Stimulated activated CD8-positive, alpha-beta memory T cell treated with anti-CD3 and anti-CD28 coated beads, Interleukin-4, amount 100 ng/mL, for 4 hours (primary cell): Measurements from ENCODE around the gene NMD3.
A peak's percentile ranks its signal among the peaks of the same experiment; 100 is the strongest.
"Not testable (repeated sequence)": the region's sequence is repeated elsewhere in the genome, so short reads cannot be mapped to it uniquely, and the experiment has no call there.

Experiments used
- DNase-seq, 2 donors: peaks; one replicate each; pipeline ENCODE4 v3.0.0-alpha.2; 2020; ENCODE audit warnings: low read depth in 2 of 2, low spot score in 1 of 2

Gene NMD3

DNA sequence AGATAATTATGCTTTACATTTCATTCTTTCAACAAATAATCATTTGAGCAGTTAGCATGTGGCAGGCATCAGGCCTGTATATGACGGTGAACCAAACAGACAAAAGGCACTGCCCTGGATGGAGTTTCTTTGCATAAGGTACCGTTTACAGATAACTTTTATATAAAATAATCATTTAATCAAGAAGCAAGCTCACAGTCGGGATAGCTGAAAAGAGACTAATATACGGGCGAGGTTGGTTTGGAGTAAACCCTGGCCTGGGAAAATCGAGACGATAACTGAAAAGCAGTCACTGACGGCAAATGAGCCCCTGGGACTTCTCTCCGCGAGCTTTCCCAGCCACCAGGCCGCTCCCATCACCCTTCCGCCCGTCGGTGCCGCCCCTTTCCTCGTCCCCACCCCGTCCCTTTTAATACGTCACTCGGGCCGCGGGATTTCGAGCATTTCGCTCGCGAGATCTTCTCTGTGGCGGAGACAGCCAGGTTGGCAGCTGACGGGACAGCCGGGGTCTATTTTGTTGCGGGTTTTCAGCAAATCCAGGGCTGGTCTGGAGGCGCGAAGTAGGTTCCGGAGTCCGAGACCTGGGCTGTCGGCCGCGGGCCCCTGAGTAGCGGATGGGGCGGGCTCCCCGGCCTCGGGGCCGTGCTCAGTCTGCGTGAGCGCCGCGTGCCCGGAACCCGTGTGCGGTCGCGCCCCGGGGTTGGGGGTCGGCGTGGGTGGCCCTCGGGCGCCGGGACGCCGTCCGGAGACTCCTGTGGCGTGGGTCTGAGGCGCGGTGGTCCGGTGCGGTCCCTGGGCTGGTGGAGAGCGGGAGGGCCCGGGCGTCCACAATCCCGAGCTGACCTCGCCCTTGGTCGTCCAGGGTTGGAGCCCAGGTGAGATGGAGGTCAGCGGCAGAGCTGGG is at the start of gene NMD3:
TSS of gene NMD3 (plus strand) at position 462 of the 904 bp plus-strand sequence. CDS start 703 bp downstream, outside the sequence.
- DNase-seq: peak; percentile 80 to 86

DNA sequence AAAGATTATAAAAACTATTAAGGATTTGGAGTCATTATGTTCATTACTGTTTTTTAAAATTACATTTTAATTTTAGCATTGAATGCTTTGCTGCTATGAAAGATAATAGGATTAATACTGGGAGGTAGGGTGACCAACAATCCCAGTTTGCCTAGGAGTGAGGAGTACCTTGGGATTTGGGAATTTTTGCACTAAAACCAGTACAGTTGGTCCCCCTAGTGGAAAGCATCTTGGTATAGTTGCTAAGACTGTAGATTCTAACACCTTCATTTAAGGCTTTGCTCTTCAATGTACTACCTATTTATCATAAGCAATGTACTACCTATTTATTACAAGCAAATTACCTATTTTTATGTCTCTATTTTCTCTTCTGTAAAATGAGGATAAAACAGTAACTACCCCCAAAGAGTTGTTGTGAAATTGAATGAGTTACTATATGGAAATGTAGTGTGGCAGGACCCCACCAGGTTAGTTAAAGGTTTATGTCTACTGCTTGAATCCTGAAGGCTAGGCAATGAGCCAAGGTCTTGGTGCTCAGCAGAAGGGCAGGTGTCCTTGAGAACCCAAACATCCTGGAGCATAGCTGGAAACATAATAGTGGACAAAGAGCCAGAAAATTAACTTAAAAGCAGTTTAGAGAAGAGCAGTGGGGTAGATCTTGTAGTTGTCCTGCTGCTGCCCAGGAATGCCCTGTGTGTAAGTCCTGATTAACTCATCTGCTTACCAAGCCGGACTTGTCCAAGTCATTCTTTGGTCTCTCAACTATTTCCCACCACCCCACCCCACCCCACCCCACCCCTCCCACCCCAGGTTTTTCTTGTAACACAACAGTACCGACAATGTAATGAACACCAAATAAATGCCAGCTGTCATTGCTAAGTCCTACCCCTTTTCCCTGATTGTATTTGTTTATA is 49.2 kb upstream of the NMD3 start:
- no peak for DNase-seq

DNA sequence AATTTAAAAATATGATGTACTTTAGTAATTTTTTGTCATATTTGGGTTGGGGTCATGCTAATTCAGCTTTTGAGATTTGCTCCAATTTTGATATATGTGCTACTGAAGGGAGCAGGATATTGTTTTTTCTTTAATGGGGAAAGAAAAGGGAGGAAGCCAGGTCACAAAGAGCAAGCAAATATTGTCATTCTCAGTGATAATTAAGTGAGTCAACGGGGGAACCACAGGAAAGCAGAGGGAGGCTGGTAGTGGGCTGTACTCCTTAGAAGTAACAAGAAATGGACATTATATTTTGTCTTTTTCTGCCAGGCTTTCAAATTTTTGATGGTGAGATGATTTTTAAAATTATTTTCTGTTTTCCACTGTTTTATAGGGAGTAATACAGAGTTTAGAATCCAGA is 45.6 kb upstream of the NMD3 start:
- DNase-seq: no peak

DNA sequence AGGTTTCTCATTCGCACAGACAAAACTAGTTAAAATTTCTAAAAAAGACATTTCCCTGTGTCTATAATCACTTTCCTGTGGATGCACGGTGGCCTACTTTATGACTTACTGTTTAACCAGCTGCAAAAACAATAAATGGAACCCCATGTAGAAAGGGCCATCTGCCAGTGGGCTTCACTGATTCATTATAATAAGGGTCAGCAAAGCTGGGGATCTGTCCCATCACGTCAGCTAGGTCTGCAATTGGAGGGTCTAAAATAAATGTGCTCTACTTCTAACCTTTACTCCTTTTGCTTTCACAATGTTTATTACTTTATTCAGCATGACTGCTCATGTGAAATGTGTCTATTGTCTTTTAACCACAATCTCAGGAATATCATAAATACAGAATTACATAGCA is 43.1 kb upstream of the NMD3 start:
- no peak for DNase-seq

DNA sequence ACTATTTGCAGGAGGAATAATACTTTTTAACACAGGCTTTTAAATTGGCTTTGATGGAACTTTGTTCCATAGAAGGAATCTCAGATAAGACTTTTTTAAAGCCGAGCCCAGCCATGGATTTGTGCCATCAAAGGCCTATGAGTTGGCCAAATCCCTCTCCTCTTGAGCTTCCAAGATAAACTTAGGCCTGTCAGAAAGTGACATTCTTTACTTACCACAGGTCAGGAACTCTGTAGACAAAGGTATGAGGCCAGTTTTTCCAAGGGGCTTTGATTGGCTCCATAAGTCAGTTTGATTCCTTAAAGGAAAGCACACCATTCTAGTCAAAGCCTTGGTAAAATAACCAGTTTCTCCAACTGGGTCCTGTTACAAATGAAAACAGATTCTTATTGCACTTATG is 39.7 kb upstream of the NMD3 start:
- DNase-seq: not testable (repeated sequence)

DNA sequence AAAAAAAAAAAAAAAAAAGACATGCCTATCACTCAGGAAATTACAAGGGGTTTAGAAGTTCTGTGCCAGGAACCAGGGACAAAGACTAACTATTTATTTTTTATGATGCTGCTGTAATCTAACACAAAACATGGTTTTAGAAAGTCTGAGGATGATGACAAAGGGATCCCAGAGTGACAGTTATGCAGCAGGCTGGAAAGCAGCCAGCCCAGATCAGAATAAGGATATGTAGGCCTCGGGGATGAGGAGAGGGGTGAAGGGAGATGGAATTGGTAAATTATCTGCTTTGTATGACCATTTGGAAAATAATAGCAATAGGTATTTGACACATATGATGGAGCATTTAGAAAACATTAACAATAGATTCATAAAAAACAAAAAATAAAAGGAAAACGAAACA is 34.1 kb upstream of the NMD3 start:
- DNase-seq: no peak

DNA sequence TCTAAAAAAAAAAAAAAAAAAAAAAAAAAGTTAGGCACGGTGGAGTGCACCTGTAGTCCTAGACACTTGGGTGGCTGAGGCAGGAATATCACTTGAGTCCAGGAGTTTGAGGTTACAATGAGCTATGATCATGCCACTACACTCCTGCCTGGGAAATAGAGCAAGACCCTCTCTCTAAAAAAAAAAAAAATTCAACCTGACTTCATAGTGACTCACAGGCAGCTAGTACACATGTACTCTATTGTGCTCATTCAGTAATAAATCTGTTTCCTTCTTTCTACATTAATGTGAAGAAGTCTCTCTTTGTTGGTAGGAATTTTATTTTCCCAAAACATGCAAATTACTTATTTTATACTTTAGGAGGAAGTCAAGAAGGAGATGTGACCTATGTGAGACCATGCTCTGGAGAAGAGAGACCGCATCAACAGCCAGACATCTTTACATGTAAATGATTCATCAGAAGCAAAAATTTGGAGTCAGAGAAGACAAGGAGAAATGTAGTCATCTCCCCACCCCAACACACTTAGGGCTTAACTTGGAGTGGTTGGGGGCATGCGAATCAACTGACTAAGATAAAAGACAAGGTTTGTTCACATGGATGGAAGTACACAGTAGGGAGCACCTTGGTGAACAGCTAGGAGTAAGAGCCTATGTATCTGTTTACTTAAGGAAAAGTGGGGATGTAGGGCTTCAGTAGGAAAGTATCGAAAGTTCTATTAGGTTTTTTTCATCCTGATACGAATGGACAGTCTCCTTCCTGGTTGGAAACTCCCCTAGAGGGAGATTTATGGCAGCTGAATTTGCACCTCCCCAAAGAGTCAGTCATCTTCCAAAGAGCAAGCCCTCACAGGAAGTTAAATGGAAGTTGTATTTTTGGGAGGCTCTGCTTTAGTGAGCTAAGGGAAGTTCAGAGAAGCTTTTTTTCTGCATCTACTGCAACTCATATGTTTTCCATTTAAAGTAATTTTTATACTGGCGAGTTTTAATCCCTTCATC is 23.0 kb upstream of the NMD3 start:
- no peak for DNase-seq

DNA sequence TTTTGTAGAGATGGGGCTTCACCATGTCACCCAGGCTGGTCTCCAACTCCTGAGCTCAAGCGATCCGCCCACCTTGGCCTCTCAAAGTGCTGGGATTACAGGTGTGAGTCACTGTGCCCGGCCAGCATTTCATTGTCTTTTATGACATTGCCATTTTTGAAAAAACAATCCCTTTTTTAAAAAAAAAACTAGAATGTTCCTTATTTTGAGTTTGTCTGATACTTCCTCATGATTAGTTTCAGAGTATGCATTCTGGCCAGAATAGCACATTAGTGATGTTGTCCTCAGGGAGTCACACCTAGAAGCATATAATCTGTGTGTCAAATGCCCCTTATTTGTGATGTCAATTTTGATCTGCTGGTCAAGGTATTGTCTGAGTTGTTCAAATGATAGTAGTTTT is 21.2 kb upstream of the NMD3 start:
- DNase-seq: no peak

DNA sequence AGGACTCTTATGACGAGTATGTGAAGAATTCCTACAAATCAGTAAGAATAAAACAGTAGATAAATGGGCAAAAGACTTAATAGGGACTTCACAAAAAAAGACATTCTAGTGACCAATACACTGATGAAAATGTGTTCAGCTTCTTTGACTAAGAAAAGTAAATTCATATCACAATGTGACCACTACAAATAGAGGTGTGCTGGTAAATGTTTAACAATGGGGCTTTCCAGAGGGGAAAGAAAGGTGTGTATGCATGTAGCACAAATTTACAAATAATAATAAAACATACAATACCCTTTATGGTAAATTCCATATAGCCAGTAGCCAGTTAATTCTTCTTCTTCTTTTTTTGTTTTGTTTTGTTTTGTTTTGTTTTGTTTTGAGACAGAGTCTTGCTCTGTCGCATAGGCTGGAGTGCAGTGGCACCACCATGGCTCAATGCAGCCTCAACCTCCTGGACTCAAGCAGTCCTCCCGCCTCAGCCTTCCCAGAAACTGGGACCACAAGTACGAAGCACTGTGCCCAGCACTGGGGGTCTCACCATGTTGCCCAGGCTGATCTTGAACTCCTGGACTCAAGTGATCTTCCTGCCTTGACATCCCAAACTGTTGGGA is 17.5 kb upstream of the NMD3 start:
- no peak for DNase-seq

DNA sequence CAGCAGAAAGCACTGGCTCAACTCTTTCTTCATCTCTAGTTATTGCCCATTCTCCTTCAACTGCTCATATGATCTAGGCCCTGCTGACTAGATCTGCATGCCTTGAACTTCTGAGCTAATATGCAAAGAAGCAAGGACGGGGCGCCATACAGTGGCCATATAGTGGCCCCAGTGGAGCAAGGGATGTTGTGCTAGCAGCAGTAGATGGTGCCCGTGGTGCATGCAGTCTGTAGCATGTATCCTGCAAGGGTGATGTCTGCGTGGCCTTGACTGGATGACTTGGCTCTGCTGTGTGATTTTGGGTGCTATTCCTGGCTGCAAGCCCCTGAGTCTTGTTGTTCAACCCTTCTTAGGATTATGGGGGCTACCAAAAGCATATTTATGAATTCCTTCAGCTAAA is 12.2 kb upstream of the NMD3 start:
- DNase-seq: no peak

DNA sequence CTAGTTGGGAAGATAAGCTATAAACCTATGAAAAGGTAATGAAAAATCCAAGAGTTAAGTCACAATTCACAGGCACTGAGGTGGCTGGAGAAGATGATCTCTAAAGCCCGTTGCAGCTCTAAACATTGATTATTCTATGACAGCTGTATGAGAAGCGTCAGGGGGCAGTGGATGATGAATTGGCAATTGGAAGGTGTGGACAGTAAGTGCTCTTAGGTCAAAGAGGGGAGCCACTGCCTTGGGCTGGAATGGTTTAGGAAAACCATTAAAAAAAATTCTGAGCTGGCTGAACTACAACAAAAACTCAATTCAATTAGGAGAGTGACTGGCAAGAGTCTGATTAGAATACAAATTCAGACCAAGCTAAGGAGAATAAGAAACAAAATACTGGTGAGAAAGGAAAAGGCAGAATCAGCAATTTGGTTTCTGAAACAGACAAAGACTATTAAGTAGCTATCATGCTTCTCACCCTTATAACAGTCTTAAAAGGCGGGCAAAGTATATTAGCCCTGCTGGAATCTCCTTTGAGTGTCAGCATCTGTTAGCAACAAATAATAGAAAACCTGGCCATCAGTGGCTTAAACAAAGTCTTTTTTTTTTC is 8.8 kb upstream of the NMD3 start:
- DNase-seq: no peak

DNA sequence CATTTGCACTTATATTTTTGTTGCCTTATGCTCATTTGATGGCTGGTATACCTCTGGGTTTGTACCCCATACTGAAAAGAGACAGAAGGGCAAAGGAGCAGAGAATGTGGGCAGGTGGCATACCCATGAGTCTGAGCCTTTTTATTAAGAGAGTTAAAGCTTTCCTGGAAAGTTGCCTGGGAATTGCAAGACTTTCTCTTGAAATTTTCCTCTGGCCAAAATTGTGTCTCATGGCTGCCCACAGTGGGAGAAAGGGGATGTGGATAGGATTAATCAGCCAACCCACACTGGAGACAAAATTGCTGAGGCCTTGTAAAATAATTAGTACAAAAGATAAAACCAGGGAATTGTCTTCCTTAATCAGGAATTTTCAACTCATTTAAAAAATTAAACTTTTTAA is 8.2 kb upstream of the NMD3 start:
- no peak for DNase-seq

DNA sequence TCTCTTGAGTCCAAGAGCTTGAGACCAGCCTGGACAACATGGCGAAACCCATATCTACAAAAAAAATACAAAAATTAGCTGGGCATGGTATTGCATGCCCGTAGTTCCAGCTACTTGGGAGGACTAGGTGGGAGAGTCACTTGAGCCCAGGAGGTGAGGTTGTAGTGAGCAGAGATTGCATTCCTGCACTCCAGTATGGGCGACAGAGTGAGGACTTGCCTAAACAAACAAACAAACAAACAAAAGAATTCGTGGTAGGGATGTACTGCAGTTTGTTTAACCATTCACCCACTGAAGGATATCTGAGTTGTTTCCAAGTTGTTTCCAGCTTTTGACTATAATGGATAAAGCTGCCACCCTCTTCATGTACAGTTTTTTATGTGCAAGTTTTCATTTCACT is 7.5 kb upstream of the NMD3 start:
- DNase-seq: no peak

DNA sequence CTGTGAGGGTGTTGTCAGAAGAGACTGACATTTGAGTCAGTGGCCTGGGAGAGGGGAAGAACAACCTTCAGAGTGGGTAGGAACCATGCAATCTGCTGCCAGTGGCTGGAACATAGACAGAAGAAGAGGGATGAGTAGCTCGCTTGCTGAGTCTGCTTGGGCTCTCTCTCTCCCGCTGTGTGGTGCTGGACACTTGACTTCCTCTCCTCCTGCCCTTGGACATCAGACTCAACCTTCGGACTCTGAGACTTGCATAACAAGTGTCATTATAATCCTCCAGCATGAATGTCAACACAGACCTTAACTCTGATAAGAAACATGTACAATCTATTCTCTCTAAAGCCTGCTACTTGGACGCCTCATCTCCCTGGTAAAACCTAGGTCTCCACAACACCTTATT is 5.9 kb upstream of the NMD3 start:
- DNase-seq: no peak

DNA sequence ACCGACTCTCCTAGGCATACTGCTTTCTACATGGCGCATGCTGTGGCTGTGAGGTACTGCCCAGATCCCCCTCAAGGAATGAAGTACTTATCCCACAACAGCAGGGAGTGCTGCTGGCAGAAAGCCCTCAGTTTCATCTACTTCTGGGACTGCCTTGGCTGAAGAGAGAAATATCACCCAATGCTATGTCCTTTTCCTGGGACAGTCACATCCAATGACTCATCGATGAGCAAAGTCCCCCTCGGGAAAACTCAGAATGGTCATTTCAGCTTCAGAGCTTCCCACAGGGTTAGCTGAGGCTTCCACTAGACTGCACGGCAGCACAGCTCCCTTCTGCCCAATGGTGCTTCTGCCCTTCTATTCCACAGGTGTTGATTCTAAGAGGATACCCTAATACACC is 3.6 kb upstream of the NMD3 start:
- DNase-seq: no peak

DNA sequence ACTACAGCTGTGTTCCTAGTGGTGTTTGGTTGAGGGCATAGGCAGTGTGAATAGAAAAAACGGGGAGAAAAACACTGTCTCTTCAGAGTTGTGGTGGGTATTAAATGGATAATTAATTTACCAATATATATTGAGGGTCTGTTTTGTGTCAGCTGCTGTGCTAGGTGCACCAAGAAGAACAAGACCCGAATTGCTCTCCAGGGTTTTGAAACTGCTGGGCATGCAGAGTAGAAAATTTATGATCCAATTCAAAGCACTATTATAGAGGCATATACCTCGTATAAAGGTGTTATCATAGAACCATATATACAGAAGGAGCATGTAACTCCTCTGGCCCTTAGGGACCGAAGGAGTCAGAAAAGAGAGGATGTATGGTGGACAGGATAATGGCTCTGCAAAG is 1.6 kb upstream of the NMD3 start:
- DNase-seq: no peak

DNA sequence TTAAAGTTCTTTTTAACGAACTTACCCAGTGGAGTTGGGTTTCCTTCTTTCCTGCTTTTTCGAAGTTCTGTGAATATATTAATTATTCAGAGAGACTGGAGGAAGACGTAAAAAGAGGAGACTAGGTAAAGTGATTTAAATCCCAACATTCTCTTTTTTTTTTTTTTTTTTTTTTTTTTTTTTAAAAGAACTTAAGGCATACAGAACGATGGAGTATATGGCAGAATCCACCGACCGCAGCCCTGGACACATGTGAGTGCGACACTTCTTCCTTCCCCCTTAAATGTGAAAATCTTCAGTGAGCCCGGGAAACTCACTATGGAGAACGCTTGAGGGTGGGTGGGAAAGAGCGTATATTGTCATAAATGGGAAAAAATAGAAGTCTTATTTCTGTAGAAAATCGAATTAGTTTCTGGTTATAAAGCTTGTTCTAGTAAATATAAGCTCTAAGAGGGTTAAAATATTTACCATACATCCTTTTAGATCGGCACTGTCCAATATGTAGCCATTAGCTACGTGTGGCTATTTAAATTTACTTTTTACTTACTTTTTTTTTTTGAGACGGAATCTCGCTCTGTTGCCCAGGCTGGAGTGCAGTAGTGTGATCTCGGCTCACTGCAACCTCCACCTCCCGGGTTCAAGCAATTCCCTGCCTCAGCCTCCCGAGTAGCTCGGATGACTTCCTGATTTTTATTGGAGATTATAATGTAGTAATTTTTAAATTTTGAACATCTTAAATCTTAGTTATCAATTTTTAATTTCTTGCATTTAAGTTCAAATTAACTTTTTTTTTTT is 892 bp downstream of the NMD3 start:
- DNase-seq: no peak

DNA sequence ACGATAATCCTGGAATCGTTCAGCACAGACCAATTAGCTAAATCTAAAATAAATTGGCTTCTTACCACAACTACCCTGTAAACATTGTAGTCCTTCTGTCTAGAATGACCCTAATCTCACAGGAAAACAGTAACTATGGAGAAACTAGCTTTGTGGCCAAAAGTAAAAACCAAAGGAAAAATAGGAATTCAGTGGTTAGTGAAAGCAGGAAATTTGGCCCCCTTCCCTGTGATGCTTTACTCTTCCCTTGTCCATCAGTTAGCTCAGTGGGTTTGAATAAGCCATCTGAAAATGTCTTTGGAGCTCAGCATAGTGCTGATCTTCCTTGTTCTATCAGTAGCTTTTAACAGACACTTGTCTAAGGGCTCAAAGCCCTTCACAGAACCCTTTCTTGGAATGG is 1.6 kb downstream of the NMD3 start:
- no peak for DNase-seq

DNA sequence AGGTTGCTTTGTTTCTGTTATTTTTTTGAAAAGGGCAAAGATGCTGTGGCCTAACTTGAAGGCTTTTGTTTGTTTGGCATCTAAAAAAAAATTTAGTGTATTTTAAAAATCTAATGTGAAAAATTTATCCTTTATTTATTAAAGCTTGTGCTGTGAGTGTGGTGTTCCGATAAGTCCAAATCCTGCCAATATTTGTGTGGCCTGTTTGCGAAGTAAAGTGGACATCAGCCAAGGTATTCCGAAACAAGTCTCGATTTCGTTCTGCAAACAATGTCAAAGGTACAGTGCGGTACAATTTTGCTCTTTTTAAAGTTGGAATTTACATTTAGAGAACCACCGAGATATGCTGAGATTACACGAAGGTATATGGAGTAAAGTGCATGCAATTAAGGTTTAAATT is 3.7 kb downstream of the NMD3 start:
- DNase-seq: no peak
